ENCODE results near the gene BCL2L13.
"Not testable (repeated sequence)": the region's sequence is repeated elsewhere in the genome, so short reads cannot be mapped to it uniquely, and the experiment has no call there.

Gene BCL2L13

DNA sequence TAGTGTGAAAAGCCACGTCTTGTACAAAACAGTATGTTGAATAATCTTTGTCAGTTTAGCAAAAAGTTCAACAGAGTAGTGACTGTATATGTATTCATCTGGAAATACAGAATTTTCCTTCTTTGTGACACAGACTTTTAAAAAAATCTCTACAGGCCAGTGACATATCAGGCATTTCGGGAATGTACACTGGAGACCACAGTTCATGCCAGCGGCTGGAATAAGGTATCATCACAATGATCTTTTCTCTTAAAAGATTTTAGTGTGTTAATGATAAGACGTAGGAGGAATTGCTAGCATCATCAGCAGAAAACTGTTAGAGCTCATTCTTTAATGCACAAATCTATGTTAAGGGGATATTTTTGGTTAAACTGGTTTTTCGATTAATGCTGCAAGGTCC lies 57.4 kb downstream of the BCL2L13 start:
- DNase-seq = no peak

- not testable (repeated sequence) for DNase-seq
These were observed 58.6 kb downstream of the BCL2L13 start for GRCh38 chr22:17697196-17697595.

GRCh38 chr22:17698276-17698675 lies 59.7 kb downstream of the BCL2L13 start:
- DNase-seq = not testable (repeated sequence)

GRCh38 chr22:17698948-17699347 lies 60.4 kb downstream of the BCL2L13 start:
- no peak for DNase-seq

DNA sequence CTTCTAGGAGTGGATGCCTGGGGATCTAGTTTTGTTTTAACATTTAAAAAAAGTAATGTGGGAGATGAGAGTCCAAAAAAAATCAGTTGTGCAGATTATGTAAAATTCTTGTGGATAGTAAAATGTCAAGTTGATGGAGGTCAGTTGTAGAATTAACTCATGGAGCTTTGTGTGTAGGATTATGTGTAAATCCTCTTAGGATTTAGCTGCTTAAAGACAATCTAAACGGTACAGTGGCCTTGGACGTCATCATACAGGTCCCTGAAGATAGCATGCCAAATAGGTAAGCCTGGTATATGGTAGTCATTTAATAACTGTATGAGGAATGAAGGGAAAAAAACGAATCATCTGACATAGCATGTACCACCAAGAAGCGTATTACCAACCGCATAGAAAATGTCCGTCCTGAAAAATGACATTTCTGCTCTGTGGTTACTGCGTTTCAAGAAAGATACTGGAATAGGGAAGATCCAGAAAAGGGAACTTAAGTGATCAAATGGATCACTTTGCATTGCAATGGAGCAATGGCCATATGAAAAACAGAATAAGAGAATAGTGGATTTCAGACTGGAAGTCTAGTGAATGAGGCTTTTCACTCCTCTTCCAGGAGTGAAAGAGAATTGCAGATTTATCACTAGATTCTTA lies 61.3 kb downstream of the BCL2L13 start:
- no peak for DNase-seq

GRCh38 chr22:17700778-17701177 lies 62.2 kb downstream of the BCL2L13 start:
- DNase-seq = no peak

DNA sequence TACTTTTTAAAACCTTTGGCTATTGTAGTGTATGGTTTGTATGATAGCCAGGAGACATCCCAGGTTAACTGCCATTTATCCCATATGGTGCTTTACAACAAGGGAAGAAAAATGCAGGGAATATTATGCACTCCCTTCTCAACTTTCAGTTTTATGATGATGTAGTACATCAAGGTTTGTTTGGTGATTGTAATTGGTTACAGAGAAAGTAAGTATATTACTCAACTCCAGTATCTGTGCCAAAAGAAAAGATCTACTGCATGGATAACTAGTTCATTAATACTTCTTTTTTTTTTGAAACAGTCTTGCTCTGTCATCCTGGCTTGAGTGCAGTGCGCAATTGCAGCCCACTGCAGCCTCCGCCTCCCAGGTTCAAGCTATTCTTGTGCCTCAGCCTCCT lies 65.3 kb downstream of the BCL2L13 start:
- DNase-seq = no peak

DNA sequence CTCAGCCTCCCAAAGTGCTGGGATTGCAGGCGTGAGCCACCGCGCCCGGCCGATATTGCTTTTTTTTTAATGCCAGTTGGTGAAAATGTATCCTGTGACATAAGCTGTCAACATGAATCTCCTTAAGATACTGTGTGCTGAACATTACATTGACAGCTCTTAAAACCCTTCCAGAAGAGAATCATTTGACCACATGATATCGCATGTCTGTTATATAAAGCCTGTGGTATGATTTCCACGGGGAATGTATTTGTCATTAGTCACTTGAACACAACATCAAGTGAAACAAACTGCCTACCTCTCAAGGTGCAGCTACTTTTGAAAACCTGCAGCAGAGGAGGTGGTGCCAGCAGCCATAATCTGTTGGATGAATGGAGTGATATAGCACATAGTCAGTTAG lies 67.0 kb downstream of the BCL2L13 start:
- no peak for DNase-seq

DNA sequence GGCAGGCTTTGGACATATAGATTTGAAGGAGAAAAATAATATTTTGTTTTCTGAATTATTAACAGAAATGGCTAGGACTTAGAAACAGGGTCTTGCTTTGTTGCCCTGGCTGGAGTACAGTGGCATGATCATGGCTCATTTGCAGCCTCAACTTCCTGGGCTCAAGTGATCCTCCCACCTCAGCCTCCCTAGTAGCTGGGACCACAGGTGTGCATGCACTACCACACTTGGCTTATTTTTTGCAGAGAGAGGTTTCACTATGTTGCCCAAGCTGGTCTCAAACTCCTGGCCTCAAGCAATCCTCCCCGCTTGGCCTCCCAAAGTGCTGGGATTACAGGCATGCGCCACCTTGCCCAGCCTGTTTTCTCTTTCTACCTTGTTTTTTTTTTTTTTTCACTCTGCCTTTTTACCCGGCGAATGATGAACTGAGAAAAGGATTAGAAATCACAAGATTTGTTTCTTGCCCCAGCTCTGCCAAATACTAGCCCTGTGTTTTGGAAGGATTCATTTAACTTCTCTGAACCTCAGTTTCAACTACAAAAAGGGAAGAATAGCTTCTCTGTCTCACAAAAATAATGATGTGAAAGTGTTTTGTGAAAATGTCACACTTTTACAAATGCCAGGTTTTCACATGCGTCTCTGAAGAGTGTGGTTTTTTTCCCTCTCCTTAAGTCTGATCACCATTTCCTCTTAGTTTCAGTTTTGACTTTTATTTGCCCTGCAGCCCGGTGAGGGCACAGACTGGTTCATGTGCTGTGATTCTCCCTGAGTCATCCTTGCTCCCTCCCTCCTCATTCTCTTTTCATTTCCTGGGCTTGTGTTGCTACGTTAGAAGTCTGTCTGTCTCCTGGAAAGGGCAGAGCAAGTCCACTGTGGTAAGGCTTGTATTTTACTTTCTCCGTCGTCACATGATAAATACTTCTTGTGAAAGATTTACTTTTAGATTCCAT lies 67.7 kb downstream of the BCL2L13 start:
- DNase-seq = peak; percentile 51 to 52

- DNase-seq = no peak
These were observed 68.4 kb downstream of the BCL2L13 start for GRCh38 chr22:17706947-17707346.

DNA sequence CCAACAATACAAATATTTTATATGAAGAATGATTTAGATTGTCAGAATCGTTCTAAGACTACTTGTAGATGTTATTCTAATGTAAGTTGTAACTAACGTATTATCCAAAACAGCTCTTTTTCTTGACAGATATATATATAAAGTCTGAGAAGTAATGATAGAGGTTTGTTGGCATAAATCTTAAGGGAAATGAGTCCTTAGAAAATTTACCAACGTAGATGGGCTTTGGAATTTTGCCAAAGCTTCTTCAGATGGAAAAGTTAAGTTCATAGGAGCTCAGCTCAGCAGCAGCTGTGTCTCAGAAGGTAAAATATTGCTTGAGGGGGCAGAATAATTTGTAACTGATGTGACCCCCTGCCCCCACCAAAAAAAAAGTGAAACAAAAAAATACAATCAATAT lies 69.0 kb downstream of the BCL2L13 start:
- DNase-seq = no peak

- DNase-seq = no peak
These were observed 71.5 kb downstream of the BCL2L13 start for GRCh38 chr22:17710023-17710422.

DNA sequence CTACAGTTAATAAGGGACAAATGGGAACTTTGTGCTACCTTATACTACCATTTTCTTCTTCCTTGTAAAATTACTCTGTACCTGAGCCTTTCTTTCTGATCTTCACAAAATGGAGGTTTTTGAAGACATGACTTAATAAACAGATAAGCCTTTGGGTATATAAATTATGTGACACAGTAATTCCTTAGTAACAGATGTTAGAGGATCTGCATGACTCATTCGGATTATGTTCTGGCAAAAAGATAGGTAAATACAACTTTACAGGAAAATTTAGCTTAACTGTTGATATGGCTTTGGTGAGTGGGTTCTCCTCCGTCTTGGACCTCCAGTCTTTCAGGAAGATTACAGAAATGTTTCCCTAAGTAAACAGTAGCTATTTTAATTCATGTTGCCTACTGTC lies 73.9 kb downstream of the BCL2L13 start:
- no peak for DNase-seq

DNA sequence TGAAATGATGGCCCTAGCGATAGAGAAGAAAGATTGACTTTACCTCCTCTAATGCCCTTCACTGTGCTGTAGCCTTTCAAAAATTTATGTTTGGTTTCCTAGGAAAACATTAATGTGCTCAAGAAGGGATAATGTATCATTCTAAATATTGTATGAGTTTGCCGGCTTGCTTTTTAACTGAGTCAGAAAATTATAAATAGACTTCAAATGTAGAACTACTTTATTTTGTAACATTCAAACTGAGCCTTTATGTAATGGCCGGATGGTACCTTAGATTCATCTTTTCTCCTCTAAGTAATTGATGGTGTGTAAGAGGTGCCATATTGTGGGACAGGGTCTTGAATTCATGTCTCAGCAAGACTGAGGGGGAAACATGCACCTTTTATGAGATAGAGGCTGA lies 78.0 kb downstream of the BCL2L13 start:
- DNase-seq = no peak

DNA sequence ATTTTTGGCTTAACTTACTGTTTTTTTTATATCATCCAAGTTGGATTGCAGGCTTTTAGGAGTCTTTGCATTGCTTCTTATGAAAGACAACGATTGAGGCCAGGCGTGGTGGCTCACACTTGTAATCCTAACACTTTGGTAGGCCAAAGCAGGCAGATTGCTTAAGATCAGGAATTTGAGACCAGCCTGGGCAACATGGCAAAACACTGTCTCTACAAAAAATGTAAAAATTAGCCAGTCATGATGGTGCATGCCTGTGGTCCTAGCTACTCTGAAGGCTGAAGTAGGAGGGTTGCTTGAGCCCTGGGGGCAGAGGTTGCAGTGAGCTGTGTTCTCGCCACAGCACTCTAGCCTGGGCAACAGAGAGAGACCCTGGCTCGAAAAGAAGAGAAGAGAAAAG lies 79.2 kb downstream of the BCL2L13 start:
- DNase-seq = no peak

- DNase-seq = no peak
These were observed 81.4 kb downstream of the BCL2L13 start for GRCh38 chr22:17719911-17720310.

- no peak for DNase-seq
These were observed 85.7 kb downstream of the BCL2L13 start for GRCh38 chr22:17724241-17724640.

DNA sequence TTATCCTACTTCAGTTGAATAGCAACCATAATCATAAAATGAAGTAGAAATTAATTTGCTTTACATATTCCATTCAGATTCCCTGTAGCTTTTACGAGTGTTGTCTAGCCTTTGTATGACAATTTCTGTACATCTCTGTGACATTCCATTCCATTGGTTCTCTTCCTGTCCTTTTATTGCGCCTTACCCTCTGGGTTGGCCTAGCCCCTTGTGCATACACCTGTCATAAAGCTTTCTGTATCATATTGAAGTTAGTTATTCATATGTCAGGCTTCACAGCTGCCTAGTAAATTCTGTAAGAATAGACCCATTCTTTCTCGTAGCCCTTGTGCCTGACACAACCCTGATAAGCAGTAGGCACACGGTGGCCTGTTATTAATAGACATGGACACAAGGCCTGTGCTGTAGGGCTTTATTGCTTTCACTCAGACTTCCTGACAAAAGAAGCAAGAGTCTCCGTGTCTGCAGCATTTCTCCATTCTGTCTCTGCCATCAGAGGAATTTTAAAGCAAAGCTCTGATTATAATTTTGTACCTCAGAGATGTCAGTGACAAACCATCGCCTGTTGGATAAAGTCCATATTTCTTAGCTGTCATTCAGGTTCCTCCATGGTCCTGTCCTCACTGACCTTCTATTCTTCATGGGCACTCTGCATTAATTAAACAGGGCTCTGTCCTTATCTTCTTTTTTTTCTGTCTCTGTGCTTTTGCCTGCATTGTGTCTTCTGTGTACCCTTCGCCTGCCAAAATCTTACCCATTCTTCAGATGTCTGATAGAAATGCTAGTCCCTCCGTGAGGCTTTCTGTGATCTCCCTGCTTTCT lies 86.3 kb downstream of the BCL2L13 start:
- DNase-seq = no peak

GRCh38 chr22:17725500-17725796 lies 86.9 kb downstream of the BCL2L13 start:
- DNase-seq = no peak

DNA sequence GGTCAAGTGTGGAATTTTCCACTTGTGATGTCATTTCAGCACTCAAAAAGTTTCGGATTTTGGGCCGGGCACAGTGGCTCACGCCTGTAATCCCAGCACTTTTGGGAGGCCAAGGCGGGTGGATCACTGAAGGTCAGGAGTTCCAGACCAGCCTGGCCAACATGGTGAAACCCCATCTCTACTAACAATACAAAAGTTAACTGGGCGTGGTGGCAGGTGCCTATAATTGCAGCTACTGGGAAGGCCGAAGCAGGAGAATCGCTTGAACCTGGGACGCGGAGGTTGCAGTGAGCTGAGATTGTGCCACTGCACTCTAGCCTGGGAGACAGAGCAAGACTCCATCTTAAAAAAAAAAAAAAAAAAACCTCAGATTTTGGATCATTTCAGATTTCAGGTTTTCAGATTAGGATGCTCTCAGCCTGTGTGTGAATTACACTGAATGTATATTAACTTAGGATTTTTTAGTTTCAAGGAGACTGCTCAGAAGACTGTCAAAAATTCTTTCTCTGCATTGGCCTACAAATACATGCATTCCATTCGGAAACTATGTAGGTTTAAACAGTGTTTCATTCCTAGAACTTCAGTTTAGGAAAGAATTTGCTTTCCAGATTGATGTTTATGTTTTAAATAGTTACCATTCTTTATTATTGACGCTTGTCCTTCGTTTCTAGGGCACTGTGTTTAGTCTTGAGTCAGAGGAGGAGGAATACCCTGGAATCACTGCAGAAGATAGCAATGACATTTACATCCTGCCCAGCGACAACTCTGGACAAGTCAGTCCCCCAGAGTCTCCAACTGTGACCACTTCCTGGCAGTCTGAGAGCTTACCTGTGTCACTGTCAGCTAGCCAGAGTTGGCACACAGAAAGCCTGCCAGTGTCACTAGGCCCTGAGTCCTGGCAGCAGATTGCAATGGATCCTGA lies 87.7 kb downstream of the BCL2L13 start:
- DNase-seq = no peak

- DNase-seq = no peak
These were observed 88.7 kb downstream of the BCL2L13 start for GRCh38 chr22:17726928-17727897.
